Medulla oblongata (tissue), 1 donor: ENCODE data around the gene MTPN.

Source experiments
- DNase-seq: peaks from one replicate; pipeline ENCODE4 v3.0.0-alpha.2; 2015; ENCODE audit errors: extremely low spot score

Gene MTPN

DNA sequence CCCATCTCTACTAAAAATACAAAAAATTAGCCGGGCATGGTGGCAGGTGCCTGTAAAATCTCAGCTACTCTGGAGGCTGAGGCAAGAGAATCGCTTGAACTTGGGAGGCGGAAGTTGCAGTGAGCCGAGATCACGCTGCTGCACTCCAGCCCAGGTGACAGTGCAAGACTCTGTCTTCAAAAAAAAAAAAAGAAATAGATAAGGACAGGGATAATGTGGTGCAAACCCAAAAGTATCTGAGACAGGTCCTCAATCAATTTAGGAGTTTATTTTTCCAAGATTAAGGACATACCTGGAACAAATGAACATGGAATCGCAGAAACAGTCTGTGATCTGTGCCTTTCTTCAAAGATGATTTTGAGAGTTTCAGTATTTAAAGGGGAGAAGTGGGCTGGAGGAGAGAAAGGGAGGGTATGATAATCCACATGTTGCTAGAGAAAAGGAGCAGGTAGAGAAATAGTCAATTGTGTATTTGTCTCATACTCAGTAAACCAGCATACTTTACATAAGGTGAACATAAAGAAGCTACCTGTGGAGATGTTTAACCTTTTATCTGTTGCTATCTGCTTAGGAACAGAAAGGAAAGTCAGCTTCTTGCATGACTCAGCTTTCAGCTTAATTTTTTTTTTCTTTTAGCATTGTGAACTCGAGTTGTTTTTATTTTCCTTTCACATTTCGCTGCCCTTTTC lies 4.9 kb upstream of the MTPN start:
- no peak for DNase-seq

DNA sequence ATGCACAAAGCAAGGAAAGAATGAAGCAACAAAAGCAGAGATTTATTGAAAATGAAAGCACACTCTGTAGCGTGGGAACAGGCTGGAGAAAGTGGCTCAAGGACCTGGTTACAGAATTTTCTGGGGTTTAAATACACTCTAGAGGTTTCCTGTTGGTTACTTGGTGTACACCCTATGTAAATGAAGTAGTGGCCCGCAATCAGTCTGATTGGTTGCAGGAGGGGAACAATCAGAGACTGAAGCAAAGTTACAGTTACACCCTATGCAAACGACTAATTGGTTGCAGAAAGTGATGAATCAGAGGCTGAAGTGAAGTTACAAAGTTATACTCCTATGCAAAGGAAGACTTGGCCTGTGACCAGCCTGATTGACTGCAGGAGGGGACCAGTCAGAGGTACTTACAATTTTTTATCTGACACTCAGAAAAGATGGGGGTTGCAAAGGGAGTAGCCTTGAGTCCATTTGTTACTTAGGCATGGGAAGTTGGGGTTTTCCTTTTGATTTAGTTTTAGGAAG lies 3.6 kb upstream of the MTPN start:
- DNase-seq: peak; percentile 23

DNA sequence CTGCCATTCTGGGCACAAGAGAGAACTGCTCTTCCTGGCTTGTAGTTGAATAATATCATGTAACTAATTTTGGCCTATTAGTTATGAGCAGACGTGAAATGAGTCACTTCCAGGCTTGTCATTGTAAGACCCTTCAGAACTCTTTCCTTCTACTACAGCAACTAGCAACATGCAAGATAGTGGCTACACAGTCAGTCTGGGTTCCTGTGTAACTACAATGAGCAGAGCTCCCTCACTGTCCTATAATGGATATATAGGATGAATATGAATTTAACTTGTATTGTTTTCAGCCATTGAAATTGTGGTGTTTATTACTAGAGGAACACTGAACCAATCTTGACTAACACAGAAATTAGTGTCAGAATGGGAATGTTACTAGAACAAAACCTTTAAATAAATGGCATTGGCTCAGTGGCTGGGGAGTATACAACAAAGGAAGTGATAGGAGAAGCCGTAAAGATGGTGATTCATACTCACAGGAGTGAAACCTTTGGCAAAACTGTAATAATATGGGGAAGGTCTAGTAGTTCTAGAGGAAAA lies 2.9 kb upstream of the MTPN start:
- no peak for DNase-seq

DNA sequence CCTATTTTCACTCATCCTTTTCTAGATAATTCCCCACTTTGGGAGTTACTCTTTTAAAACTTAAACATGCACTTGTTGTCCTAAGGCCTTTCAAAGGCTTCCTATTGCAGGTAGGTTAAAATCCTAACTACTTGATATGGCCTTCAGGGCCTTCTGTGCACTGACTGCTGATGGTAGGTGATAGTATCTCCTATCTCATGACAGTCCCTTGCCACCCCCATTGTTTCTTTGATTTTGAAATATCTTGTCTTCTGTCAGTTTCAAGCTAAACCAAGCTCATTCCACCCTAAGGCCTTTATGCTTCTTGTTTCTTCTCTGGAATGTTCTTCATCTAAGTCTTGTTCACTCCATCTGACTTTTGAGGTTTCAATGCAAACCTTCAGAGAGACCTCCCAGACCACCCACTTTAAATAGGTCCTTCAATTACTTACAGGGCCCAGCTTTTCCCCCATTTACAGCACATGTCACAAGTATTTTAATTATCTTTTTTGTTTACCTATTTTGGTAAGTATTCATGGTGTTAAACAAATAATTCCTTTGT lies 2.4 kb upstream of the MTPN start:
- DNase-seq: no peak

- no peak for DNase-seq
Observed at GRCh38 chr7:135978624-135979023, 1.5 kb upstream of the MTPN start.

DNA sequence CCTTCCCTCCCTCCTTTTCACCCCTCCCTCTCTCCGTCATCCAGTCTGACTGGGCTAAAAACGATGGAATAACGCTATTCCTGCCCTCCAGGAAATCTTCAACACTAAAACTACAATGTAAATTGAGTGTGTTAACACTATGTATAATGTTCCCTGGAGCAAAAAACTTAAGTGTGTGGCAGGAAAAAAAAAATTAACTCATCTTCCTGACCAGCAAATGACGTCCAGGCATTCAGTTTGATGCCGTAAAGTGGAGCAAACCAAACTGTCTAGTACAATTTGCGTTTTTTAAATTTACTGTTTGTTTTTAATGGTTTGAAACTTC lies 545 bp upstream of the MTPN start:
- DNase-seq: no peak

- DNase-seq: no peak
Observed at GRCh38 chr7:135976312-135977006, 700 bp downstream of the MTPN start.

GRCh38 chr7:135975166-135975565 lies 2.0 kb downstream of the MTPN start:
- no peak for DNase-seq

- no peak for DNase-seq
Observed at GRCh38 chr7:135974667-135975066, 2.5 kb downstream of the MTPN start.

- no peak for DNase-seq
Observed at GRCh38 chr7:135971366-135971725, 5.8 kb downstream of the MTPN start.

DNA sequence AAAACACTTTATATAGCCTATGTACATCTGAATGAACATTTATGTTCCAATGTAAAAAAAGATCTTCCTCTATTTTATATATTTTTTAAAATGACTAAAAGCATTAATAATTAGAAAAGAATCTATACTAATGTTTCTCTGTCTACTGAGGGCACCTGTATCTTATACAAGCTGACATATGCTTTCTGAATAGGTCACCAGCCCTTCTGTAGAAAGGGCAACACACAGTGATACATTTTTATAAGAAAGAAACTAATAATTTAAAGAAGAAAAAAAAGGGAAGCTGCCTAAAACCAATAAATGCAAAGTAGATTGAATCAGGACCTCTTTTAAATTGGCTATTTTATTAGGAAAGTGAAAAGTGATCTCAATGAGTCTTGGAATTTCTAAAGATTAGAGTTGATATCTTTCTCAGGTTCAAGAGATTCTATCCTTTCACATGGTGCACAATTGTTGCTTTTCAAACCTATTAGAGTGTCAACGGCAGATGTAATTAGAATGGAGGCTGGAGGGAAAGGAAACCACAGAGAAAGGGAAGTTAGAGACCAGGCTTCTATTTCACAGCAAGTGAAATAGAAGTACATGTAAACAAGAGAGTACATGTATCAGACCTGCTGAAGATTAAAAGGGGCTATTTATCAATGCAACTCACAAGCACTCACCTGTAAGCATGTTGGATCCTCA lies 6.3 kb downstream of the MTPN start:
- peak; percentile 57 for DNase-seq

DNA sequence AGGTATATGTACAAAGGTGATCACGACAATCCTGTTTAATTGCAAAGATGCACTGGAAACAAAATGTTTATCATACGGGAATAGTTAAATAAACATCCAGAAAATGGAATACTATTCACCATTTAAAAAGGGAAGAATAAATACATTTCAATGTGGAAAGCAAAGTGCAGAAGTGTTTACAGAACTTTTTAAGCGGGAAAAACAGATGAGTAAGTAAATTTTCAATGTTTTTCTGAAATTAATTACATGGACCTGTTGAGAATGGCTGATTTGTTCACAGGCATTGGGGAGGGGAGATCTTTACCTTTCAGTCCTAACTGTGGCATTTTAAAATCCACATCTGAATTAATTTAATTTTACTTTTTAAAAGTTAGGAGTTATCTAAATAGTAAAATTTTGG lies 7.1 kb downstream of the MTPN start:
- no peak for DNase-seq

GRCh38 chr7:135966341-135967043 lies 10.7 kb downstream of the MTPN start:
- no peak for DNase-seq

DNA sequence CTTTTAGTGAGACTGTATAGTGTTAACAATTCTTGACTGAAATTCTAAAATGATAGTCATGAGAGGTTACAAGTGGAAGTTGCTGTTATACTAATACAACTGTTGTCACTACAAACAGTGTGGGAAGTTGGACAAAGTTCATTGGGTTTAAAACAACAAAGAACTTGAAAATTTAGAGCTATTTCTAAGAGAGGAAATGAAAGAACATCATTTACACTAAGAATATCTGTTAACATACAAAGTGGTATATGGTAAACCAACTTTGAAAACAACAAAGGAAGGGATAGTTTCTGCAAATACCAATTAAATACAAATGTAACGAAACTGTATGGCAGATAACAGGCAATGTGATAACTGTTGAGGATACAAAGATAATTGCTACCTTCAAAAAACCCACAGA lies 11.6 kb downstream of the MTPN start:
- no peak for DNase-seq

DNA sequence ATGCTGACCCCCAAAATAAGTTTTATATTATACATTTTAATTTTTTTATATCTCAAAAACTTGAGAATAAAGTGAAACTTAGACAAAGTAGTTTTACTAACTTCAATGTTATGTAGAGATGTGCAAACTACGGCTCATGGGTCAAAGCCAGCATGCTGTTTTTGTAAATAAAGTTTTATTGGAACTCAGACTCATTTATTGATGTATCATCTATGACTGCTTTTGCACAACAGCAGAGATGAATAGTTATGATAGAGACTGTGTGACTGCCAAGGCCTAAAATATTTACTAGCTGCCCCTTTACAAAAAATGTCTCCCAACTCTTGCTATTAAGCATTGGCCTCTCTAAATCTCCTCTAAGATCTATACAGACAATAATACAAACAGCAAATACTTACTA lies 12.4 kb downstream of the MTPN start:
- DNase-seq: no peak

GRCh38 chr7:135964274-135964673 lies 12.9 kb downstream of the MTPN start:
- DNase-seq: no peak

GRCh38 chr7:135962802-135963201 lies 14.4 kb downstream of the MTPN start:
- no peak for DNase-seq

- DNase-seq: no peak
Observed at GRCh38 chr7:135960709-135961451, 16.3 kb downstream of the MTPN start.

- no peak for DNase-seq
Observed at GRCh38 chr7:135959646-135960363, 17.4 kb downstream of the MTPN start.

DNA sequence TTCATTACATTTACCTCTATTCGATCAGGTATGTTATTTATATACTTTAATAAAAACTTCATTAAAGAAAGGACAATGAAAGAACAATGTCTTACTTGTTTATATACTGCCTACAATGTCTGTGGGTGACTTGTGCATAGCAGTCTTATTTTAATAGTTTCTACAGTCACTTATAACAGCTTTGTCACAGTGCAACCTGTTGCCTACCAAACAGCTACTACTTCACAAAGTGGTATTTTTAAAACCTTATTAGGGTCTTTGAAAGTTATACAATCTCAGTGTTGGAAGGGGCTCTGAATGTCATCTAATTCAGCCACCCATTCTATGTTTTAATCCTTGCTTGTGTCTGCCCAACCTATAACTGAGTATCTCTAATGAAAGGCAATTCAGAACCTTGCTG lies 19.0 kb downstream of the MTPN start:
- DNase-seq: no peak

DNA sequence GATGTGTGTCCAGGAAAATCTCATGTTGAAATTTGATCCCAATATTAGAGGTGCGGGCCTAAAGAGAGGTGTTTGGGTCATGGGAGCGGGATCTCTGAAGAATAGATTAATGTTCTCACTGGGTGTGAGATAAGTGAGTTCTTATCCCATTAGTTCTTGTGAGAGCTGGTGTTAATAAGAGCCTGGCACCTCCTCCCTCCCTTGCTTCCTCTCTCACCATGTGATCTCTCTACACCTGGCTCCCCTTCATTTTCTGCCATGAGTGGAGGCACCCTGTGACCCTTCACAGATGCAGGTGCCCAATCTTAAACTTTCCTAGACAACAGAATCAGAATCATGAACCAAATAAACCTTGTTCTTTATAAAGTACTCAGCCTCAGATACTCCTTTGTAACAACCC lies 19.5 kb downstream of the MTPN start:
- no peak for DNase-seq
